Esophagus squamous epithelium (tissue), 4 donors: ENCODE results near the gene ROPN1.

Source experiments
- CTCF ChIP-seq, 6 experiments: fragments of 450-650 bp in 4 of 6; fragments of 200-600 bp in 2 of 6; sonication (generic) in 2 of 6; IDR thresholded peaks; one replicate each; pipeline ENCODE4 v1.5.1; 2016 to 2019; ENCODE audit warnings: antibody characterized with exemption in 6 of 6, mild to moderate bottlenecking in 4 of 6, moderate library complexity in 4 of 6
- POLR2A ChIP-seq, 4 donors: fragments of 450-650 bp; IDR thresholded peaks; one replicate each; pipeline ENCODE4 v1.6.1; 2017; ENCODE audit warnings: antibody characterized with exemption in 4 of 4, mild to moderate bottlenecking in 4 of 4, moderate library complexity in 3 of 4

- no peak for TF ChIP-seq POLR2A (IDR thresholded peaks at IDR 0.05)
- no peak for TF ChIP-seq CTCF (IDR thresholded peaks at IDR 0.05)
Measured at GRCh38 chr3:124034844-124035152, 42.9 kb upstream of the ROPN1 start.
